Measurements from ENCODE around the gene UGT3A1. TPM values are rescaled to one million over a fixed set of nuclear protein-coding genes. Genes with fewer than 3 reads are reported as not detected.
A peak's percentile ranks its signal among the peaks of the same experiment; 100 is the strongest.

The UGT3A1 gene
- polyA plus RNA-seq, 1 of the 3 experiments (the other 2 are of a cell fraction) = not detected

- Histone ChIP-seq H3K9me2 (no peaks in the 10 kb centered on the region), H3K79me2 (ENCODE audit: insufficient read depth) (no peaks in the 10 kb centered on the region), H3K9ac (no peak overlapping the region), H3K27ac (ENCODE audit: low read depth in 2 of 2, low read length in 1 of 2) (no peak overlapping the region), H3K4me3 (ENCODE audit: low read depth in 2 of 2, low read length in 1 of 2) (no peak overlapping the region), H4K20me1 (ENCODE audit: insufficient read depth) (no peaks in the 10 kb centered on the region), H3K4me1 (ENCODE audit: control insufficient read depth in 1 of 2, insufficient read depth in 2 of 2, low read depth in 1 of 2, low read length in 1 of 2) (peaks cover 0 to 34% of the 10 kb centered on the region in 2 experiments; a peak in 1 of 4 replicates), H3K4me2 (no peak overlapping the region), H3K27me3 (ENCODE audit: insufficient read depth) (no peaks in the 10 kb centered on the region), H2AFZ (ENCODE audit: low read depth) (no peak overlapping the region), H3F3A (replicated peaks; ENCODE audit: insufficient read depth) (no peaks in the 10 kb centered on the region), H3K36me3 (replicated peaks in 1 of 2; ENCODE audit: control insufficient read depth in 1 of 2, insufficient read depth in 2 of 2, low read length in 1 of 2) (no peaks in the 10 kb centered on the region), H3K9me3 (no peaks in the 10 kb centered on the region)
- no peak for DNase-seq
- 4% methylated on average over 1 of the region's 1 CpG for WGBS (ENCODE audit: low lambda C conversion rate)
- POLR2A ChIA-PET = no interaction called here
- CTCF ChIA-PET = interaction anchor here (2.3 kb wide), 1 partner anchor 8 kb away, joined by 9 read pairs; no protein-coding TSS in a partner anchor
- TF ChIP-seq RCOR1 (IDR thresholded peaks at IDR 0.05; ENCODE audit: low read length) = 0 out of 2 replicates have a peak, but pooled peaks have one; percentile 45
- no peak for TF ChIP-seq JUND (IDR thresholded peaks at IDR 0.05)
These were observed 42.3 kb upstream of the UGT3A1 start for GRCh38 chr5:36033486-36033885.

GRCh38 chr5:36033047-36033446 is 41.9 kb upstream of the UGT3A1 start:
- no peaks in the 10 kb centered on the region for H3K9me3 ChIP-seq
- no peaks in the 10 kb centered on the region for H3K27me3 ChIP-seq (ENCODE audit: insufficient read depth)
- CTCF ChIA-PET = interaction anchor here (2.3 kb wide), 1 partner anchor 8 kb away, joined by 9 read pairs; no protein-coding TSS in a partner anchor
- H3K4me3 ChIP-seq (ENCODE audit: low read depth in 2 of 2, low read length in 1 of 2) = no peak overlapping the region
- H3K4me1 ChIP-seq (ENCODE audit: control insufficient read depth in 1 of 2, insufficient read depth in 2 of 2, low read depth in 1 of 2, low read length in 1 of 2) = peaks cover 0 to 34% of the 10 kb centered on the region in 2 experiments; a peak in 1 of 4 replicates
- no peak overlapping the region for H2AFZ ChIP-seq (ENCODE audit: low read depth)
- no peaks in the 10 kb centered on the region for H3K36me3 ChIP-seq (replicated peaks in 1 of 2; ENCODE audit: control insufficient read depth in 1 of 2, insufficient read depth in 2 of 2, low read length in 1 of 2)
- H3K27ac ChIP-seq (ENCODE audit: low read depth in 2 of 2, low read length in 1 of 2) = no peak overlapping the region
- TF ChIP-seq PBX3 (IDR thresholded peaks at IDR 0.05) = no peak
- TF ChIP-seq RFX5 (IDR thresholded peaks at IDR 0.05; ENCODE audit: low read length) = no peak
- TF ChIP-seq RXRA (IDR thresholded peaks at IDR 0.05; ENCODE audit: borderline replicate concordance, low read depth) = no peak
- no peak for TF ChIP-seq FOXM1 (IDR thresholded peaks at IDR 0.05; ENCODE audit: low read depth)
- TF ChIP-seq CHD2 (IDR thresholded peaks at IDR 0.05; ENCODE audit: low read length, partially characterized antibody) = no peak
- DNase-seq = no peak
- H3K9ac ChIP-seq = no peak overlapping the region
- no peaks in the 10 kb centered on the region for H4K20me1 ChIP-seq (ENCODE audit: insufficient read depth)
- H3K79me2 ChIP-seq (ENCODE audit: insufficient read depth) = no peaks in the 10 kb centered on the region
- no peaks in the 10 kb centered on the region for H3K9me2 ChIP-seq
- POLR2A ChIA-PET = no interaction called here
- H3F3A ChIP-seq (replicated peaks; ENCODE audit: insufficient read depth) = no peaks in the 10 kb centered on the region
- no peak overlapping the region for H3K4me2 ChIP-seq

- no peaks in the 10 kb centered on the region for H3K9me2 ChIP-seq
- no peaks in the 10 kb centered on the region for H3K36me3 ChIP-seq (replicated peaks in 1 of 2; ENCODE audit: control insufficient read depth in 1 of 2, insufficient read depth in 2 of 2, low read length in 1 of 2)
- DNase-seq = no peak
- no peak overlapping the region for H3K4me3 ChIP-seq (ENCODE audit: low read depth in 2 of 2, low read length in 1 of 2)
- H3K27ac ChIP-seq (ENCODE audit: low read depth in 2 of 2, low read length in 1 of 2) = no peak overlapping the region
- no peaks in the 10 kb centered on the region for H4K20me1 ChIP-seq (ENCODE audit: insufficient read depth)
- ChIA-PET CTCF (interaction anchor here (2.3 kb wide), 1 partner anchor 10 kb away, joined by 9 read pairs; no protein-coding TSS in a partner anchor), POLR2A (no interaction called here)
- H3K27me3 ChIP-seq (ENCODE audit: insufficient read depth) = no peaks in the 10 kb centered on the region
- no peaks in the 10 kb centered on the region for H3K9me3 ChIP-seq
- H3K79me2 ChIP-seq (ENCODE audit: insufficient read depth) = no peaks in the 10 kb centered on the region
- WGBS (ENCODE audit: low lambda C conversion rate) = 64% methylated on average over 6 of the region's 6 CpGs
- H3K4me1 ChIP-seq (ENCODE audit: control insufficient read depth in 1 of 2, insufficient read depth in 2 of 2, low read depth in 1 of 2, low read length in 1 of 2) = peaks cover 0 to 34% of the 10 kb centered on the region in 2 experiments; a peak in 1 of 4 replicates
- no peaks in the 10 kb centered on the region for H3F3A ChIP-seq (replicated peaks; ENCODE audit: insufficient read depth)
- no peak overlapping the region for H3K9ac ChIP-seq
- no peak overlapping the region for H3K4me2 ChIP-seq
- no peak overlapping the region for H2AFZ ChIP-seq (ENCODE audit: low read depth)
- no peak for TF ChIP-seq REST (IDR thresholded peaks at IDR 0.05; ENCODE audit: low read depth, low read length)
- no peak for TF ChIP-seq TAF1 (IDR thresholded peaks at IDR 0.05; ENCODE audit: borderline replicate concordance, low read depth, low read length)
These were observed 40.0 kb upstream of the UGT3A1 start for GRCh38 chr5:36031223-36031622.
